Pericardium fibroblast (primary cell): ENCODE results near the gene FHL2. TPM values are rescaled to one million over a fixed set of nuclear protein-coding genes. Genes with fewer than 3 reads are reported as not detected.

Experiments
- total RNA-seq: library from RNA; depleted of rRNA; stranded (reverse); fragments of >200 nt; gene quantifications from 2 replicates; pipeline ENCODE4 v1.2.3, GENCODE V29; 2015

Gene FHL2
- 78.6 and 123 TPM in 2 replicates for total RNA-seq

DNA sequence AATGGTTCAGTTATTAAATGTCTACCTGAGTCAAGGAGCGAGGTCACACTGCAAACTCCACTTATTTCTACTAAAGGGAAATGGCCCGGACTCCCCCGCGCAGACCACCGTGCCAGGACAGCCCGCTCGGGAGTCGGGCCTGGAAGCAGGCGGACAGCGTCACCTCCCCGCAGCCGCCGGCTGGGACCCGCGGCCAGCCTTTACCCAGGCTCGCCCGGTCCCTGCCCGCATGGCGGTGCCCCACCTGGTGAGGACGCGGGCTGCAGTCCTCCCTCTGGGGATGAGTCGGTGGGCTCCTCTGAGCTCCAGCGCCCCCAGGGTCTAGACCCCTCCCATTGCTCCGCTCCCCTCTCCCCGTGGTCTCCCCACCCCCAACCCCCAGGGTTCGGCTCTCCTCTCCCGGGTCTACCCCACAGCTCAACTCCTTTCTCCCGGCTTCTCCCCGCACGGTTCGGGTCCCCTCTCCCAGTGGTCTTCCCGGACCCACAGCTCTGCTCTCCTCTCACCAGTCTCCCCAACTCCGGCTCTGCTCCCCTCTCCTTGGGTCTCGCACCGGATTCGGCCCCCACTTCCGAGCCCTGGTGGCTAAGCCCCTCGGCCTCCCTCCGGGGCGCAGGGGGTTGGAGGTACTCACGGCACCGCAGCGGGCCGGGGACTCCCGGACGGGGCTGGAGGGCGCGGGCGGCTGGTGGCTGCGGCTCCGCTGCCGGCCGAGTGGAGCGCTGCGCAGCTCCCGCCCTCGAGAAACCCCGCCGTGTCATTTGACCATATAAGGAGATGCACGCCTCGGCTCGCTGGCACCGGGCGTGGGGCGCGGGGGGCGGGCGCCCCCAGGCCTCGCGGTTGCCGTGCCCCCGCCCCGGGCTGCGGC, at the start of gene FHL2:
TSS of gene FHL2 (minus strand) at position 716 of the 871 bp plus-strand sequence. CDS start 12,535 bp downstream, outside the sequence.

GRCh38 chr2:105337122-105338019, 61.5 kb downstream of the FHL2 start, which contains the start of gene C2orf49:
Gene C2orf49, plus strand, starts transcription at chr2:105337540. Its CDS starts 48 bp downstream, at chr2:105337588.

DNA sequence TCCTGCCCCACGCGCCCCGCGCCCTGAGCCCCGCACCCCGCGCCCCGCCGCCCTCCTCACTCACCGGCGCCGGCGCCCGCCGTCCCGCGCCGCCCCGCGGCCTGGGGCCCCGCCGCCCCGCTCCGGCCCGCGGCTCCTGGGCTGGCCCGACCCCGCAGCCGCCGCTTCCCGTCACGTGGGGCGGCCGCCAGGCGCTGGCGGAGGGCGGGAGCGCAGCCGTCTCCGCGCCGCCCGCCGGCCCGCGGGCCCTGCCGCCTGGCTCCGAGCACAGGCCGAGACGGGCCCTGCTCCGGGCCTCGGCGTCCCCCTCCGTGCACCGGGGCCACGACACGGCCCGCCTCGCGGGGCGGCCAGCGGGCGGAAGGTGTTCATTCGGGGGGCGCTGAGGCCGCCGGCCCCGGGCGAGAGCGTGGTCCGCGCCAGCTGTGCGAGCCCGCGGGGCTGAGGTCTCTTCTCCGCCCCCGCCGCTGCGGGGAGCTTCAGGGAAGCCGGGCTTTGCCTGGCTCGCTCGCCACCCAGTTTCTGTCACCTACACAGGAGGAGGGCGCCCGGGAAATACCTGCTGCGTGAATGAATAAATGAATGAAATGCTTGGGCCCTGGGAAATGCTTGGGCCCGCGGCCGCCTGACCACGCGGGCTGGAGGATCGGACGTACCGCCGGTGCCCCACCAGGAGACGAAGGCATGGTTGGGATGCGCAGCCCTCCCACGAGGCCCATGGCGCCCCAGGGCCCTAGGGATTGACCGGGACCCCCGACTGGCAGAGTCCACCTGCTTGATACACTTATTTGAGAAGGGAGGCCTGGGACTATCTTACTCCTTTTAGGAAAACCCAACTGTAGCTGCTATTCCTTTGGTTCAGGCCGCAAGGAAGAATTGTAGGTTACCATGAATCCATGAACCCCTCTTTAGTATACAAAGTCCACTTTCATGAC, 69.0 kb downstream of the FHL2 start, which contains the start of gene TGFBRAP1:
TSS of gene TGFBRAP1 (minus strand) at position 175 of the 935 bp plus-strand sequence. CDS start 21,434 bp downstream, outside the sequence.

Other genes with a start within 250 kb of the FHL2 start
- gene GPR45, start 157.3 kb downstream of the FHL2 start, total RNA-seq: not detected in 2 replicates
- gene TGFBRAP1, start 69.3 kb downstream of the FHL2 start, total RNA-seq: 11.8 and 13.0 TPM in 2 replicates
- 8.8 and 12.6 TPM in 2 replicates for gene C2orf49, start 61.5 kb downstream of the FHL2 start, total RNA-seq